Muscle of arm (tissue), 12 donors: ENCODE measurements around the gene TNFAIP8L3. TPM values are rescaled to one million over a fixed set of nuclear protein-coding genes. Genes with fewer than 3 reads are reported as not detected.
A peak's percentile ranks its signal among the peaks of the same experiment; 100 is the strongest.

Experiments used
- DNase-seq: peaks from one replicate; pipeline ENCODE4 v3.0.0-alpha.2; 2013
- polyA plus RNA-seq, 12 donors: library from polyadenylated mRNA; unstranded; fragments of 120-200 nt; gene quantifications; one replicate each; pipeline ENCODE4 v1.2.1, GENCODE V29; 2013; ENCODE audit not compliant: insufficient read length in 12 of 12

Gene TNFAIP8L3
- polyA plus RNA-seq, 12 donors, result 1.6 to 5.8 (median 2.2) TPM; not detected in 1

DNA sequence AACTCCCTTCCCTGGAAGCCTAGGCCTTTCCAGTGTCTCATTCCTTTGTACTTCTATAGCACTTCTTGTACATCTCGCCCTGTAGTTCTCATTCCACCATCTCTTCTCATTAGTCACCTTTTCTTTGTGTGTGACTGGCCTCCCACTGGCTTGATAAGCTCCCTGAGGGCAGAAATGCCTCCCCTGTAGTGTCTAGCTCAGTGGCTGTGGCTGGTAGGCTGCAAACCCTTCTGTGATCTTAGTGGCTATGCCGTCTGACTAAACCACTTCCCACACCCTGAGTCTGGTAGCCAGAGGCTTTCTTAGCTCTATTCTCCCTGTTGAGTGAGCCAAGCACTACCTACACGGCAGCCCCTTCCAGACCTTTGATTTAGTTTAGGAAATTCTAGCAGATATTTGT is 24.4 kb upstream of the TNFAIP8L3 start:
- DNase-seq, result no peak

DNA sequence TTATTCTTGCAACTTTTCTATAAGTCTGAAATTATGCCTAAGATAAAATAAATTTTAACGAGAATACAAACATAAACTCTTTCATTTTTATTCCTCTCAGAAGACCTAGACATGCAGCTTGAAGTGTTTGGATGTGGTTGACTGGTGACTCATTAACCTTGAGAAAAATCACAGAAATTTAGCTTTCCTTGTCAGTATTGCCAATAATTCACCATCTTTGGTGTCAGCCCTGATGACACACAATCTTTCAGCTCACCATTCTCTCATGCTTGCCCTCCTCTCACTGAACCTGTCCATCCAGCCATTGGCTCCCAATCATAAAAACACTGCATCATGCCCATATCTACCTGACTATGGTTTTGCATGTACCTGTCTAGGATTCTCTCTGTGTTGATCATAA is 22.6 kb upstream of the TNFAIP8L3 start:
- no peak for DNase-seq

DNA sequence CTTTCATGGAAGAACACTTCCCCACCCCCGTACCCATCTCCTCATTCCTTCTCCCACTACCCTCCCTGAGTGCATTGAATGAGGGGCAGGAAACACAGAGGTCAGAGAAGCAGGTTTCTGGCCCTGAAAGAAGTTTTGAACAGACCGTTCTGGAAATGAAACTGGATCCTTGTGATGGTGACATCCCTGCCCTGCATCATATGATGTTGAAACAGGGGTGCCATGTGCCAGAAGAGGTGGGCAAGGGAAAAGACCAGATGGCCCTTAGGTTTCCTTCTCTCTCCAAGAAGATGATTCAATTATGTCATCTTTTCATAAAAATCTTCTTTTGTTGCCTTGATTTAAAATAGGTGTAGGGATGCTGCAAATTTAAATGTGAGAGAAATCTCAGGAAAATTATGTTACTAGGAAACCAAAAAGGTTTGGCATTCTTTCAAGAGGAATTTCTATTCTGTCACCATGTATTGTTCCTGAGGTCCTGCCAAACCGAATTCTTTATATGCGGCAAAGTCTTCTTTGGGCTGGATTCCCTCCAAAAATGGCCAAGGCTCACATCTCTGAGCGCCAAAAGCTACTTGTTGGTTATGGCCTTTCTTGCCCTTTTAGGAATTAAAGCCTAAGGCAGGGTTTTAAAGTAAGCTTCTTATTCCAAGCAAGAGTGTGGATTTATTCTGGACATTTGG is 19.9 kb upstream of the TNFAIP8L3 start:
- no peak for DNase-seq

DNA sequence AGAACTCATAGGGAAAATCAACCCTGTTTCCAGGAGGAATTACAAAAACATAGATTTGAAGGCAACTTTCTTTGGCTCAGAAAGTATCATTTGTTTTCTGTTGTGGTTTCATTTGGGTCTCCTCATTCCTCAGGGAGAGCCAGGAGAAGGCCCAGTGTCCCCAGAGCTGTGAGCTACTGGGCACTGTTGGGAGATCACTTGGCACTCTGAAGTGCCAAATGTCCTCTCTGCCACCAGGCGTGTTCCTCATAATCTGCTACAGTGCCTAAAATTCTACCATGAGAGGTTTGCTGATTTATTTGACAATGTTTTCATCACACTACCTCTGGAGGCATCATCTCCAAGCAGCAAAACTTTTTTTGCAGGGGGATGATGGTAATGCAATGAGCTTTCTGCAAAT is 17.4 kb upstream of the TNFAIP8L3 start:
- no peak for DNase-seq

DNA sequence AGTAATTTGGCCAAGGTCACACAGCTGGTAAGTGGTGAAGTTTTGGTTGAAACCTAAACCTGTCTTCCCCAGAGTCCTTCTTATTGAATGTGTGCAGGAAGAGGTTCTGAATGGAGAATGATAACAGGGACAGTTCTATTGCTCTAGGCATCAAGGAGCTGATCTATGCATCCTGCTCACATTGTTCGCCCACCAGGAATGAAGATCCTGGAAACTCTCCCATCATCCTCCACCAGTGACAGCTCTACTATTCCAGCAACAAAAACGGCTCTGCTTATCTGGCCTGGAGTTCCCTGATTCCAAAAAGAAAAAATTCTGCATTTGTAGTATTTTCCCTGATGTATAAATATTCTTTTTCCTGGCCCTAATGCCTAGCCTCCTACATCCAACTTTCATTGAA is 16.4 kb upstream of the TNFAIP8L3 start:
- DNase-seq, result no peak

DNA sequence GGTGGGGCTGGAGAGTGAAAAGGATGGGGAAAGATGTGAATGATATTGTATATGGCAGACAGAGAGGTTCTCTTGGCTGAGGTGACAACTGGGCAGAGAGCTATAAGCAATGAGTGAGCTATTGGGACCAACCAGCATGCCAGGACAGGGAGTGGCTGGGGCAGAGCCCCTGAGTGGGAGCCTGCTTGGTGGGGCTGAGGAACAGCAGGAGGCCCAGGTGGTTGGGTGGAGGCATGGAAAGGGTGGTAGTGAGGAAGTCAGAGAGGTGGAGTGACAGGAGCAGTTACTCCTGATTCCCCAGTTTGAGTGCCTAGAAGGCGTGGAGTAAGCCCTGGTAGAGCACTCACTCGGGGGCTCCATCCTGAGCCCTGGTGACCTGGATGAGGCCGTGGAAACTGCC is 15.5 kb upstream of the TNFAIP8L3 start:
- no peak for DNase-seq

DNA sequence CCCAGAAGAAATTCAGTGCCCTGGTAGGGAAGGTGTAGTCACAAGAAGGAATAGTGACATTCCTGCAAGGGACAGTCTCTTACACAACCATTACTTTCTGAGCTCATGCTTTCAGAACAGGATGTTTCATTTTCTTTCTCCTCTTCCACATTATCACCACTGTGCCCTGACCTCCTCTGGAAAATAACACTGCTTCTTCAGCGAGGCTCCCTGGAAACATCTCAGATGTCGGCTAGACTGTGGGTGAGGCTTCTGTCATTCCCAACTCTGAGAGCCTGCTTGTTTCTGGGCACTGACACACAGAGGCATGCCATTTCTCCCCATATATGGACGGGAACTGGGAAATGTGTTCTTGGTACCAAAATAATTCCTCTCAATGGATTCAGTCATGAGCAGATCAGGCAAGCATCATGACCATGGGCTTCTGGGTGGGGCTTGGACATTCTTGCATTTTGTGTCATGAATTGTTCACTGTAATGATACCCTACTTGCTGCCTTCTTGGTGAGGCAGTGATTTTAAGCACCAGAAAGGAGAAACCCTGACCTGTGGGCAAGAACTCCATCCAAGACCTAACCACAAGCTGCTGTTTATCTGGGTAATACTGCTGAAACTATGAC is 14.3 kb upstream of the TNFAIP8L3 start:
- no peak for DNase-seq

DNA sequence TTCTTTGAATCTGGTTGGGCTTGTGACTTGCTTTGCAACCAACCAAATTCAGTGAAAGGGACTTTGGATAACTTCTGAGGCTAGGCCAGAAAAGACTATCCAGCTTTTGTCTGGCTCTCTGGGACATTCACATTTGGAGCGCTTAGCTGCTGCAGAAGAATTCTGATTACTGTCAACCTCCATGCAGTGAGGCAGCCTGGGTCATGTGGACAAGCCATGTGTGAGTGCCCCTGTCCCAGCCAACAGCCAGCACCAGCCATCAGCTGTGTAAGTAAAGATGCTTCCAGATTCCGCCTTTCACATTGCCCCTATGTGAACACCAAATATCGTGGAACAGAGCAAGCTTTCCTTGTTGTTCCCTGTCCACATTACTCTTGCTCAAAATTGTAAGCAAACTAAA is 12.9 kb upstream of the TNFAIP8L3 start:
- no peak for DNase-seq

DNA sequence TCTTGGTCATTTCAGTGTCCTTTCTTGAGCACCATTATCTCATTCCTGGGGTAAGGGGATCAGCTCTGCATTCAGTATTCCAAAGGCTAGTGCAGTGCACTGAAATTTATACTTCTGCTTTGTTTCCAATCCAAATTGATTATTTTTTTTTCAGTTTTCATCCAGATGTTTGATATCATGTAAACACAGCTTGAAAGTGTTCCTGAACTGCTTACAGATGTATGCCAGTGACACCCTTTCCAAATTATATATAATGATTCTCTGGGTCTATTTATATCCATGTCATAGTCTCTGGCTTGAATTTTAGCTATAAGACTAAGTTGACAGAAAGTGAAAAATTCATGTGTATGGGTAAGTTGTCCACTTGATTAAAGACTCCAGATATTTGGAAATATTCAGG is 11.8 kb upstream of the TNFAIP8L3 start:
- DNase-seq, result no peak

DNA sequence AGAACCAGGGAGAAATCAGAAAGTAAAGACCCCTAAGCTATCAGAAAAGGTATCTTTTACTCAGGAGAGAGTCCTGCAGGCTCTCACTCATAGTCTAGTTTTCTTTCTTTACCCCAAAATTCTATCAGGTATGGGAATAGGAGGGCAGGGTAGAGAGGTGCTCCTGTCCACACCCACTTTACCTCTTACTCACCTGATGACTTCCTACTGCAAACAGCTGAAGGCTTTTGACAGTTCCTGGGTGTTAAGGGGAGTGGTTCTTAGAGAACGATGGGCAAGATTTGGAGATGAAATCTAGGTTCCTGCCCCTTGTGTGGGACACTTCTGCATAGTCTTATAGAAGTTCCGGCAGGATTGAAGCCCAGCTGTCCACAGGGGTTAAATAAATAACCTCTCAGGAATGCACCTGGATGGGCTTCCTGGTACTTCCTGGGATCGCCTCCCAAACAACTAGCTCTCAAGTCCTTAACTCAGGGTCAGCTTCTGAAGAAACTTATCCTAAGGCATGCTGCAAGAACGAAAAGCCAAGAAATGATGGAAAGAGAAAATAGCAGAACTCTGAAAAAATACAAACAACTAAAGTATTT is 10.8 kb upstream of the TNFAIP8L3 start:
- DNase-seq, result no peak

DNA sequence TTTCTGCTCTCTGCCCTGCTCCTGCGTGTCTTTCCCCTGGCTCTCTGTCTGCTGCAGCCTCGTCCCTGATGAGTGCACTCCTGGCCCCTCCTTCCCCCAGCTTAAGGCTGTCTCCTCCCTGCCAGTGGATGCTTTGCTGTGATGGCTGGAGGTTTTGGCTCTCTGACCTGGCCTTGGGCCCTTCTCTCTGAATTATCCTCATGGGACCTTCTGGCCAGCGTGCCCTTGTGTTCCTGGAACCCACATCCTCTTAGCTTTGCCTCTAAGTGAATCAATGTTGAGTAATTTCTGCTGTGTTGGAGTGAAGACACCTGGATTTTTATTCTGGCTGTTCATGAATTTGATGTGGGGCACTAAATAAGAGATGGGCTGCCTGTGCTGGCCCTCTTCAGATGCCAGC is 9.8 kb upstream of the TNFAIP8L3 start:
- no peak for DNase-seq

DNA sequence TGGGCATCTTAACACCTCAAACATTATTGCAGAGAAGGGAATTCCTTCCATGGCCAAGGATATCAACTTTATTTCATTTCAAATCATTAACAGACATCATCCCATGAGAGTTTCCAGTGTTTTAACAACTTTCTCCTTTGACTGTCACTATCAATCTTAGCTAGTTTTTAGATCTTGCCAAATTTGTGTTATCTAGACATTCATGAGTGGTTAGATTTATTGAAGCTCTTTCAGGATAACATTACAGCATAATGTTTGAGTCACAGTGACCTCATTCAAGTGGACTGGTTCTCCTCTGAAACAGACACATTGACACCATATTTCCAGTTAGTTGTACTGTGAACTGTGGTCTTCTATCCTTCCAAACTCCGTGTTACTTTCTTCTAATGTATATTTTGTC is 8.6 kb upstream of the TNFAIP8L3 start:
- DNase-seq, result no peak

DNA sequence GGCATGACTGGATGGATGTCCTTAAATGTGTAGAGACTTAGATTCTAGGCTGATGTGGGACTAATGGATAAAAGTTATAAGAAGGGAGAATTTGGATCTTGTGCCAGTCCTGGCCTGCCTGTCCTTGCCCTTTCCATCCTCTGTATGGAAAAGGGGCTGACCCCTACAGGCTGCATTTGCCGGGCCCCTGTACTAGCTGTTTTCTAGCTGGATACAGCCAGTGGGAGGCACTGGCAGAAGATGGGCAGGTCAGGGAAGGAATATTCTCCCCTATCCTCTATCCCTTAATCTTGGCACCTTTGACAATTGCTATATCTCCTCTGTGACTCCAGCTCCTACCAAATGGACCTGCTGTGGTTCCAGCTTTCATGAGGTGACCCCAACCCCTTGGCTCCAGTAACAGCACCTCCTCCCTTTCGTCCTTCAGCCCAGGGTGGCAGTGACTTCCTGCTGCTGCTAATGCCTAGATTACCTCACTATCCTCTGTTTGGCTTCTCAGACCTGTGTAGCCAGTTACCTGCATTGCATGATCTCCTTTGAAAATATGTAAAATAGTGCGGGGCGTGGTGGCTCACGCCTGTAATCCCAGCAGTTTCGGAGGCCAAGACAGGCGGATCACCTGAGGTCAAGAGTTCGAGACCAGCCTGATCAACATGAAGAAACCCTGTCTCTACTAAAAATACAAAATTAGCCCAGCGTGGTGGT is 6.2 kb upstream of the TNFAIP8L3 start:
- no peak for DNase-seq

DNA sequence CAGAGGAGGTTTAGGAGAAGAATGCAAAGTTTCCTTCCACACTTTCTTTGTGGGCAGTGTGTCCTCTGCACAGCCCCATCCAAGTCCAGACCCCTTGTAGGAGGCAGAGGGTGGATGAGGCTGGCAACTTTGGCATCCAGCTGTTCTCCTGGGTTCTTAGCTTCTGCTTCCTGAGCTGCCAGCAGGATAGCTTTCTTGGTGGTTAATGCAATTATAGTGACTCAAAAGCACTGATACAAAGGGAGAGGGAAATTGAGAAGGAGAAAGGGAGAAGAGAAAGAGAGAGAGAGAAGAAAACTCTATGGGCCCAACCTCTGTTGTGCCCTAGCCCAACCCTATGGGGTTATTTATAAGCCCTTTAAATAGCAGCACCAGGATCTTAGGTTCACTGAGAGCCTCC is 4.5 kb upstream of the TNFAIP8L3 start:
- DNase-seq, result no peak

DNA sequence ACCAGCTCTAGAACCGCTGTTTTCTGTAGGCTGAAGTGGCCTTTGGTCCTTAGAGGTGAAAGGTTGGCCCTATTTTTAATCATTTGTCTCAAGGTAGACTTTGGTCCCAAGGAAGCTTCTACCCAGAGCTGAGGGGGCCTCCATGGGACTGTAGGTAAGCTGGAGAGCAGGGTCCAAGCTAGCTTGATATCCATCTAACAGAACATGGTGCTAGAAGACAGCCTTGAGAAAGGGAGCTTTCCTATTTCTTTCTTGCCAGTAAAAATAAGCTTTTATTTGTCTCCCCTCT is 3.6 kb upstream of the TNFAIP8L3 start:
- no peak for DNase-seq

DNA sequence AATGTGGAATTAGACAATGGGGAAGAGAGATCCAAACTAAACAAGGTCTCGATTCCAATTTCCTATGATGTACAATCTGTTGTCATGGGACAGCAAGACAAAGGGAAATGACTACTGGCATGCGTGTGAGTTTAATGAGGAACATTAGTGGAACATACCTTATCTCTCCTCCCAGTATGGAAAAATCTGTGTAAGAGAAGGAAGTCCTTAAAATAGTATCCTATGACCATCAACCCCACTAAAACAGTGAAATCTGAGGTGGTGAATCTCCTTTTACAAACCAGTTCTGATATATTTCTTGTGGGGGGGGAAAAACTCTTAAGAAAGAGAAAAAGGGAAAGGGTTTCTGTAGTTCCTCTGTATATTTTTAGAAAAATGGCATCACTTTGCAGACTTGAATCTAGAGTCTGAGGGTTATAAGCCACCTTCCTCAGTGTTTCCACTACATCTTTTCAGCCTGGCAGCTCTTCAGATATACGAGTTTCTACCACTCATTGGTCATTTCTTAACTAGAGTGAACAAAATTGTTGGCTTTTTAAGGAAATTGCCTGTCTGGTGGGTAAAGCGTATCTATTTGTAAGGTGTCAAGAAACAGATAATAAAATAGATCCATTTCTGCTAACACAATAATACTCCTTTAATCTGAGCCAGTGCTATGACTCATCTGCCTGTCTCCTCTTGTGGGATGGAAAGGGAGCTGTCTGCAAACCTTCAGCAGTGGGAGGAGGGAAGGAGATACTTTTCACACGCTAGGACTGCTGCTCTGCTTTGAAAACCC is 3.0 kb upstream of the TNFAIP8L3 start:
- DNase-seq, result peak; percentile 32

DNA sequence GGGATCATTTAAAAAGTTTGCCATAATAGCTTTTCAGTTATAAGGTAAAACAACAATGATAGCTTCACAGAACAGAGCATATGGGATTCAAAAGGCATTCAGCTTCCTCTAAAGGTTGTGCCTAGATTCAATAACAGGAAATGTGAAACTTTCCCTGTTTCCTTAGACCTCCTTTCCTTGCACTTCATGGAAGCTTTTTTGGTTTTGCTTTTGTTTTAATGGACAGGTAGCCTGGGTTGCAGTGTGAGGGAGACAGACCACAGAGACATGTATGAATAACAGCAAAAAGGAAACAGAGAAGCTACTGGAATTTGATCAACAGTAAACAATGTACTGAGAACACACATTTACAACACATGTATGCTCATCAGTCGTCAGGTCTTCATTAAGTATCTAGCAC is 2.3 kb upstream of the TNFAIP8L3 start:
- no peak for DNase-seq

DNA sequence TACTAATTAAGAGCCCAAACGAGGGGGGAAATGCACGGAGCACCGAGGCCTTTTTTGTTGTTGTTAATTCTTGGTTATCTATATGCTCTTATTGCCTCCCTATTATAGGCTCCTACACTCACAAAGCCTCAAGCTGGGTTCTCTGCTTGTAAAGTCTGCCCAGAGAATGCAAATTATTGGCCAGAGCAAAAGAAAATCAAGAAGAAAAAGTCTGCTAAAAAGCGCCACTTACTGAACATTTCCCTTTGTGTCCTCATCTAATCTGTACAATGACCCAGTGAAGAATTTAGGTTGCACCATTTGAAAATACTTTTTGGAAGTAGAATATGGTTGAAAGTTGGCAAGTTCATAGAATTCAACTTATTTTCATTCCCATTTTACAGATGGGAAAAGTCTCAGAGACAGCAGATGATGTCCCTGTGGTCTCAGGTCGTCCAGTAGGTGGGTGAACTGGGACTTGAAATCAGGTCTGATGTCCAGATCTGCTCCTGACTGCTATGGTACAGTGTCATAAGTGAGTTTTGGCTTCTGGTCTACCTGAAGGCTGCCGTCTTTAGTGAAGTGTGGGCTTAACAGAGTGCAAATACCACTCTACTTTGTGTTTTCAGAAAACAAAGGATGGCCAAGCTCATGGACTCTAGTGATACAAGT is 1.1 kb upstream of the TNFAIP8L3 start:
- no peak for DNase-seq

DNA sequence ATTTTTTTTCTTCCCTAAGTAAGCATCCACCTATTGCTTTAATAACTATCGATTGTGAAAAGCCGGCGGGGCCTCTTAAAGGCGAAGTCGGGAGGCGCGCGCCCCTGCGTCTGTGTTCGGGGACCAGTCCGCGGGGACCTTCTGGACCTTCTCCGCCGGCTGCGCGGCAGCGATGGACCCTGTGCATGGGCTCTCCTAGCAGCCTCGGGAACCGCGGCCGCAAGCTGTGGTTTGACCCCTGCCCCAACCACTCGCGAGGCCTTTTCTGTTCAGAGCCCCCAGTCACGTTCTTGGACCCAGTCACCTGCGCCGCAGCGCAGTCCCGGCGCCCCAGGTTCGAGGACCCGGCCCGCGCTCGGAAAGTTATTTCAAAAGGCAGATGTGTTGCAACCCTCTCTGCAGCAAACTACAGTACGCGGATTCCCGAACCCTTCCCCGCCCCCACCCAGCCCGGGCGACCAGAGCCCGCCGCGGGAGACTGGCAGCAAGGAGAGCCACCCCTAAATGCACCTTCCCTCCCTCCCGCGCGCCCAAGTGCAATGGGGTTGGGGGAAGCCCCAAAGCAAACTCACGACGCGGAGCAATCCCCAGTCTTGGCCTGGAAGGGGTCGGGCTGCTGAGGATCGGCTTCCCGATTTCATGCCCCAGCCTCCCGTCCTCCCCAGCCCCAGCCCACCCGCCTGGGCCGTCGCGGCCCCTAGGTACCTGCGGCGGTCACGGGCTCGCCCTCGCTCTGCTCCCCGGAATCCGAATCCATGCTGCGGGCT is 684 bp downstream of the TNFAIP8L3 start:
- no peak for DNase-seq

DNA sequence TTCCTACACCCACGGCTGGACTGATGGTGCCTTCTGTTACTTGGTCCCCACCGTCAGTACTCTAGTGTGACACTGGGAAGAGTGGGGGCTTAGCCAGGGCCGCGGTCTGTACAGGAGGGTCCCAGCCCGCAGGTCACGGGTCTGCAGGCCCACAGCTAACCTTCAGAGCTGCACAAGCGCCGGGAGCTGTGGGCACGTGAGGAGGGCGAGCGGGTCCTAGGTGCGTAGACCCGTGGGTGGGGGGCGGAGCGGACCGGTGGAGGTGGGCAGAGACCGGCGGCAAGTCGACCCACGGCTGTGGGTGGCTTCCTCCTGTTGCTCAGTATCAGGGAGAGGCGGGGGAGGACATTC is 1.2 kb downstream of the TNFAIP8L3 start:
- DNase-seq, result no peak

DNA sequence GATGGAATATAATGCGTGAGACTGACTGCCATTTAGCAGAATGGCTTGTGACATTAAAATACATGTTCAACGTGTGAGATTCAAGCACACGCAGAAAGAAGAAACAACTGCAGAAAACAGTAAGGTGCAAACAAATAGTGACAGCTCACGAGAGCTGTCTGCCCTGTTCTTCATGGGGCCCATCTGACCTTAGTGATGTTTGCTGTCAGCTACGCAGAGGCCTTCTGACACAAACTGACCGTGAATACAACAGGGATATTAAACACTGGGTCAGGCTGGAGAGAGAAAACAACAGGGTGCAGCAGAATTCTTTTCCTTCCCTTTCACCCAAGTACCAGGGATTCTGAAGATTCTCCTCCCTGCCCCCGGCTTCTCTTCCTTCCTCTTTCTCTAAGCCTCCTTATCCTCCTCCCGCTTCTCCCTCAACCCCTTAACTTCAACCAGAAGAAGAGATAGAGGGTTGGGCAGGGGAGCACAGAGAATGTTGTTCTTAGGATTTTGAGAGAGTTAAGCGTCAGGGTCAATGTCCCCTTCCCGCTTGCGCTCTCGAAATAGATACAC is 2.1 kb downstream of the TNFAIP8L3 start:
- DNase-seq, result no peak
